Embryonic facial prominence (tissue), 1 donor: Measurements from ENCODE around the gene ZNF530.

Experiments used
- DNase-seq: peaks from one replicate; pipeline ENCODE4 v3.0.0-alpha.2; 2016; ENCODE audit errors: extremely low spot score

ZNF530 gene

GRCh38 chr19:57599761-57600383, at the start of gene ZNF530:
Gene ZNF530 (plus strand): TSS chr19:57599885. CDS start chr19:57604346, 4,461 bp downstream.
- peak; percentile 81 for DNase-seq

DNA sequence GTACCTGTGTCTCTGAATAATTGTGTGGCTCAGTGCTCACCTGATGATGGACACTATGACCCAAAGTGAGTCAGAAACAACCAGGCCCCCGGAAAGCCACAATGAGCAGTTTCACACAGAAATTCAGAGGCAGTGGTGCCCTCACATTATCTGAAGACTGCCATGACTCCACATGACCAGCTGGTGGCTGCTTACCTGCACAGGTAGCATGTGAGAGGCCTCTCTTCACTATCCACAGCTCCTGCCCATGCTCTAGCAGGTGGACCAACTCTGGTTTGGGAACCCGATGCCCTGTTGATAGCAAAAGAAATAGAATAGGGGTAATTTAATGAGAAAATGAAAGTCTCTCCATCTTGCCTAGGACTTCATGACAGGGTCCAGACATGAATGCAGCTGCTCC, 47.3 kb upstream of the ZNF530 start:
- no peak for DNase-seq

GRCh38 chr19:57557659-57558058, 42.0 kb upstream of the ZNF530 start:
- no peak for DNase-seq

DNA sequence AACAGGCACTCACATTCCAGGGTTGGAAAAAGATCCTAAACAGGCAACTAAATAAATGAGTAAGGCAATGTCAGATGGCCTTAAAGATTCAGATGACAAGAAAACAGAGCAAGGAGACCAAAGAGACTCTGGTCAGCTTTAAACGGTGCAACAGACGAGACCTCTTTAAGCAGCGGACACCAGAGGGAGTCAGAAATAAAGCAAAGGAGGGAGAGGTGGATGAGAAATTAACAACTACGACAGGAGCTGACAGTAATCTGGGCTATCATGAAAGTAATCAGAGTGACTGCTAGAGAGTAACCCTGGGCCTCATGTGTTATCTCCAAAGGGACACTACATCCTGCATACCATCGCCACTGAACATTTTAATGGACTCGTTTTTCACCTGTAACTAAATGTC, 41.2 kb upstream of the ZNF530 start:
- no peak for DNase-seq

GRCh38 chr19:57559008-57559403, 40.7 kb upstream of the ZNF530 start:
- DNase-seq, result no peak

- DNase-seq, result peak; percentile 85
Measured at GRCh38 chr19:57559404-57560025, 40.2 kb upstream of the ZNF530 start, which contains the start of gene ZNF550. Gene ZNF550 (minus strand): TSS chr19:57559863. CDS start chr19:57559682, 181 bp downstream.

DNA sequence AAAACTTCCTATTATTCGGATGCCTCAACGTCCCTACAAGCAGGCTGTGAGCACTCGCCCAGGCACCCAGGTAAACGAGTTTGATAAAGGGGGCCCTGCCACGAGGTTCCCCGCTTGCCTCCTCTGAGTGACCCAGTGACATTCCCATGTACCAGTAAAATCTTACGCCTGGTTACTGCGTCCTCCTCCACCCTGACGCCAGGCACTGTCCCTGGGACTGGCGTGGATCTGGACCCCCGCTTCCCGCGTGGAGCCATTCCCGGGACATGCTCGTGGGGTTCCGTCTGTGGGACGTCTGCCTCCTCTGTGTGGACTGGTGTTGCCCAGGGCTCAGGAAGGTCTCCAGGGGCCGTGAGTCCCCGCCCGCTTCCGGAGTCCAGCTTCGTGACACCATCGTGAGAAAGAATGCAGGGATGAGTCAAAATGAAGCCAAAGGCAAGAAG, 39.6 kb upstream of the ZNF530 start:
- no peak for DNase-seq

- no peak for DNase-seq
Measured at GRCh38 chr19:57563547-57563946, 36.1 kb upstream of the ZNF530 start.

DNA sequence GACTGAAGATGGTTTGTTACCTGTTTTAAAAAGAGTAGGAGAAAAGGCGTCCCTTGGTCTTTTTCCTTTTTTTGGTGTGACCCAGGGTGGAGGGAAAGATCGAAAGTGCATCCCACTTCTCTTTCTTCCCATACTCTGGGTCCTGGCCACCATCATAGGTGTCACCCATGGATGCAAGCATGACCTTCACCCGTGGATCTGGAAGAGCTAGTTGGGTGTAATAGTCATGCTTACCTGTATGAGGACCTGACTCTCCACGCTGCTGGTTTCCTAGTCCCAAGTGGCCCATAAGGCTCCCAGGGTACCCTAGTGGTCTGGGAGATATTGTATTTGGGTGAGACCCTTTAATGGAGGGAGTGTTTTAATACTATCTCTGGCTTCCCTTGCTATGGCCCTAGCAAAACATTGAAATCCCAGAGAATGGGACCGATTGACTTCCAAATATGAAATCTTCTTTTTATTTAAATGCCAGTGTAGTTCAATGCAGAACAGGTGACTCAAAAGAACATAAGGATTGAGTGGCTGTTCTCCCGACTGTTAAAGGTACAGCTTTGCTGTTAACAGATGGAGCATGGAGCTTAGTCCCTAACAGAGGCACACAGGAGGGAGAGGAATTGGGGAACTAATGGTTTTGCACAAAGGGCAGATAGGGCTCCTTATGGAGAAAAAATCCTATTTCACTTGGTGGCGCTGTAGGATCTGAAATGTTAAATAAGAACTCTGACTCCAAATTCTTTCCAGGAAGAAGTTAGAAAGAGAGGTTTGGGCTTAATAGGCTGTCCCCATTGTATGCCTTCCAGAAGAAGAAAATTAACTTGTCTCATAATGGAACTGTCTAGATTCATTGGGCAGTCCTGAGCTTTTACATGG, 33.1 kb upstream of the ZNF530 start:
- no peak for DNase-seq

- no peak for DNase-seq
Measured at GRCh38 chr19:57570707-57571106, 29.0 kb upstream of the ZNF530 start.

DNA sequence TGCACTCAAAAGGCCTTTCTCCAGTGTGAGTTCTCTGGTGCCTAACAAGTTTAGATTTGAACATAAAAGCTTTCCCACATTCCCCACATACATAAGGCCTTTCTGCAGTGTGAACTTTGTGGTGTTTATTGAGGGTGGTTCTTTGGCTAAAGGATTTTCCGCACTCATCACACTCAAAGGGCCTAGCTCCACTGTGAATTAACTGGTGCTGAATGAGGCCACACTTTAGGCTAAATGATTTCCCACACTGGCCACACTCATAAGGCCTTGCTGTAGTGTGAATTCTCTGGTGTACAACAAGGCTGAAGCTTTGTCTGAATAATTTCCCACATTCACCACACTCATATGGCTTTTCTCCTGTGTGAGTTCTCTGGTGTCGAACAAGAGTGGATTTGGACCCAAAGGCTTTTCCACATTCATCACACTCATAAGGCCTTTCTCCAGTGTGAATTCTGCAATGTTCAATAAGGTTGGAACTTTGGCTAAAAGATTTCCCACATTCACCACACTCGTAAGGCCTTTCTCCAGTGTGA, 27.2 kb upstream of the ZNF530 start:
- DNase-seq, result no peak

- no peak for DNase-seq
Measured at GRCh38 chr19:57576661-57577060, 23.0 kb upstream of the ZNF530 start.

DNA sequence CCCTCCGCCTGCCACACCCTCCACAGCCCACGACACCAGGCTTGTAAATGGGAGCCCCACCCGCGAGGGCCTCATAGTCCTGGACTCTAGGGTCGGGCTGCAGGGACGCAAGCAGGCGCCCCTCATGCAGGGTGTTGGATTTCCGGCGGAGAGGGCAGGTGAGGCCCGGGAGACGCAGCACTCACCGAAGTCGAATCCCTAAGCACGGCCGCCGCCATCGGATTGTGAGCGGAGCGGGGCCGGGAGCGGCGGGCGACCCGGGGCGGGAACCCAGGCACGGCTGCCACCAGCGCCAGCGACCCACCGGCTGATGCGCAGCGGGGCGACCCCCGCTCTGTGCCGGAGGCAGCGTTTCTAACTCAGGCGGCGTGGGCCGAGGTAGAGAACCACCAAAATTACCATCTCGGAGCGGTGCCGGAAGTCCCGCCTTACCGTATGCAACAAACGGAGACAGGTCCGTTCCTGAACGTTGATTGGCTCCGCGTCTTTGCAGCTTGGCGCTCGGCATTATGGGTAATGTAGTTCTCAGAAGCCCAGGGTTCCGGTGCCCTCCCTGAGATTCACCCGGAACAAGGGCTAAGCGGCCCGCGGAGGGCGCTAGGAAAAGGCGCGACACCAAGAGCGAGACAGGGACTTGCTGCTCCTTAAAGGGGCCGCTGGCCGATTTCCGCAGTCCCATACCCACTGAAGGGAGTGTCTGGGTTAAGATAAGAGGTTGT, 21.0 kb upstream of the ZNF530 start, which contains the start of gene ZNF416:
TSS of gene ZNF416 (minus strand) at position 425 of the 719 bp plus-strand sequence. CDS start at position 218, 207 bp downstream.
- peak; percentile 98 for DNase-seq

- no peak for DNase-seq
Measured at GRCh38 chr19:57583104-57583520, 16.6 kb upstream of the ZNF530 start.

- DNase-seq, result peak; percentile 91
Measured at GRCh38 chr19:57583521-57584416, 15.9 kb upstream of the ZNF530 start, which contains the start of gene ZIK1. Gene ZIK1 (plus strand): TSS chr19:57584145. CDS start chr19:57584357, 212 bp downstream.

- DNase-seq, result no peak
Measured at GRCh38 chr19:57587529-57587928, 12.2 kb upstream of the ZNF530 start.

DNA sequence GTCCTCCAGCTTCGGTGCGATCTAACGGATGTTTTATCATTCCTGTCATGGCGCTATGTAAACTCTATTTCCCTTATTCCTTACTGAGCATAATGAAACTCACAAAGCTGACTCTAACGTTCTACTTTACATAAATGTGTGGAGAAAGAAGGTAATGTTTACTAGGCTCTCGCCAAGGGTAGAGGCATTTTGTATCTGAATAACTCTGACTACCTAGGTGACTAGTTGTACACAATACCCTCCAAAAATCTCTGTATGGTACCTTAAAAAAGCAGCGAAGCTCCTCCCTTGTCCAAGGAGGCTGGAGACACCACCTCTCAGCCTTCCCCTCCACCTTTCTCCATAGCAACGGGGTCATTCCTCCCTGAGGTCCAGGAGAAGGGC, 316 bp upstream of the ZNF530 start:
- no peak for DNase-seq

DNA sequence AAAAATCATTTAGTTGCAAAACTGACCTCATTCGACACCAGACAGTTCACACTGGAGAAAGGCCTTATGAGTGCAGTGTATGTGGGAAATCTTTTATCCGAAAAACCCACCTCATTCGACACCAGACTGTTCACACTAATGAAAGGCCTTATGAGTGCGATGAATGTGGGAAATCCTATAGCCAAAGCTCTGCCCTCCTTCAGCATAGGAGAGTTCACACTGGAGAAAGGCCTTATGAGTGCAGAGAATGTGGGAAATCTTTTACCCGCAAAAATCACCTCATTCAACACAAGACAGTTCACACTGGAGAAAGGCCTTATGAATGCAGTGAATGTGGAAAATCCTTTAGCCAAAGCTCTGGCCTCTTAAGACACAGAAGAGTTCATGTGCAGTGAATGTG, 7.2 kb downstream of the ZNF530 start:
- no peak for DNase-seq

DNA sequence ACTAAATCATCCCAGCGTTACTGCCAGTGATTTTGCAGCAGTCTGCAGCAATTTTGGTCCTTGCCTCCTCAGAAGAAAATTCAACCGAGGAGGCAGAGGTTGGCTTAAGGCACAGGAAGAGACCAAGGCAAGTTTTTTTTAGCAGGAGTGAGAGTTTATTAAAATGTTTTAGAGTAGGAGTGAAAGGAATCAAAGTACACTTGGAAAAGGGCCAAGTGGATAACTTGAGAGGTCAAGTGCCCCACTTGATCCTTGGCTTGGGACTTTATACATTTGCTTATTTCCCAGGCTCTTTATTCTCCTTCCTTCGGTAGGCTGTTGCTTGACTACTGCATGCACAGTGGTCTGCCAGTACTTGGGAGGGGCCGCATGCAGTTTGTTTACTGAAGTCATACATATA, 11.4 kb downstream of the ZNF530 start:
- DNase-seq, result no peak
